GM21526 (cell line): ENCODE measurements around the gene FGF8.

Experiments
- ATAC-seq: cut with Tn5 transposase; IDR thresholded peaks from one replicate; pipeline ENCODE4 v1.9.1; 2021; ENCODE audit warnings: moderate library complexity; ENCODE audit not compliant: unreplicated experiment, low FRiP score

Gene FGF8

GRCh38 chr10:101744267-101744666 is 31.6 kb downstream of the FGF8 start:
- ATAC-seq = no peak

GRCh38 chr10:101741938-101742337 is 34.0 kb downstream of the FGF8 start:
- ATAC-seq = no peak

GRCh38 chr10:101736666-101737065 is 39.2 kb downstream of the FGF8 start:
- no peak for ATAC-seq

- ATAC-seq = no peak
These were observed 43.8 kb downstream of the FGF8 start for GRCh38 chr10:101732096-101732495.

- no peak for ATAC-seq
These were observed 49.9 kb downstream of the FGF8 start for GRCh38 chr10:101726115-101726387.

GRCh38 chr10:101725296-101726114 is 50.4 kb downstream of the FGF8 start:
- ATAC-seq = no peak

GRCh38 chr10:101724446-101724845 is 51.5 kb downstream of the FGF8 start:
- no peak for ATAC-seq

- no peak for ATAC-seq
These were observed 52.7 kb downstream of the FGF8 start for GRCh38 chr10:101723176-101723575.

- ATAC-seq = no peak
These were observed 54.1 kb downstream of the FGF8 start for GRCh38 chr10:101721806-101722205.

- ATAC-seq = no peak
These were observed 55.2 kb downstream of the FGF8 start for GRCh38 chr10:101720606-101721230.
